GM21367 (cell line): ENCODE results near the gene SNCAIP.

Experiments used
- ATAC-seq: cut with Tn5 transposase; IDR thresholded peaks from one replicate; pipeline ENCODE4 v1.9.1; 2021; ENCODE audit not compliant: unreplicated experiment

SNCAIP gene

GRCh38 chr5:122311961-122312590 is at the start of gene SNCAIP:
TSS of gene SNCAIP (plus strand) at chr5:122312237. CDS start at chr5:122391135, 78,898 bp downstream.
- peak; percentile 59 for ATAC-seq

- ATAC-seq = no peak
Observed at GRCh38 chr5:122263352-122264030, 48.5 kb upstream of the SNCAIP start.

- no peak for ATAC-seq
Observed at GRCh38 chr5:122264610-122265009, 47.4 kb upstream of the SNCAIP start.

GRCh38 chr5:122267185-122267584 is 44.9 kb upstream of the SNCAIP start:
- ATAC-seq = no peak

- ATAC-seq = no peak
Observed at GRCh38 chr5:122273696-122274095, 38.3 kb upstream of the SNCAIP start.

GRCh38 chr5:122283592-122283991 is 28.4 kb upstream of the SNCAIP start:
- ATAC-seq = no peak

- no peak for ATAC-seq
Observed at GRCh38 chr5:122286541-122286940, 25.5 kb upstream of the SNCAIP start.

- no peak for ATAC-seq
Observed at GRCh38 chr5:122287101-122287500, 24.9 kb upstream of the SNCAIP start.

- no peak for ATAC-seq
Observed at GRCh38 chr5:122291000-122291901, 20.8 kb upstream of the SNCAIP start.

- no peak for ATAC-seq
Observed at GRCh38 chr5:122292332-122292731, 19.7 kb upstream of the SNCAIP start.

GRCh38 chr5:122295138-122295537 is 16.9 kb upstream of the SNCAIP start:
- peak; percentile 49 for ATAC-seq

GRCh38 chr5:122296871-122297270 is 15.2 kb upstream of the SNCAIP start:
- no peak for ATAC-seq

GRCh38 chr5:122297587-122298298 is 14.3 kb upstream of the SNCAIP start:
- ATAC-seq = peak; percentile 93

- no peak for ATAC-seq
Observed at GRCh38 chr5:122300374-122300773, 11.7 kb upstream of the SNCAIP start.

- no peak for ATAC-seq
Observed at GRCh38 chr5:122301016-122301415, 11.0 kb upstream of the SNCAIP start.

- ATAC-seq = no peak
Observed at GRCh38 chr5:122304471-122305215, 7.4 kb upstream of the SNCAIP start.

- ATAC-seq = no peak
Observed at GRCh38 chr5:122306461-122306860, 5.6 kb upstream of the SNCAIP start.

GRCh38 chr5:122310889-122311288 is 1.1 kb upstream of the SNCAIP start:
- no peak for ATAC-seq

GRCh38 chr5:122311497-122311960 is 508 bp upstream of the SNCAIP start:
- no peak for ATAC-seq
